ENCODE data around the gene ASTN2.
A peak's percentile ranks its signal among the peaks of the same experiment; 100 is the strongest.

ASTN2 gene

DNA sequence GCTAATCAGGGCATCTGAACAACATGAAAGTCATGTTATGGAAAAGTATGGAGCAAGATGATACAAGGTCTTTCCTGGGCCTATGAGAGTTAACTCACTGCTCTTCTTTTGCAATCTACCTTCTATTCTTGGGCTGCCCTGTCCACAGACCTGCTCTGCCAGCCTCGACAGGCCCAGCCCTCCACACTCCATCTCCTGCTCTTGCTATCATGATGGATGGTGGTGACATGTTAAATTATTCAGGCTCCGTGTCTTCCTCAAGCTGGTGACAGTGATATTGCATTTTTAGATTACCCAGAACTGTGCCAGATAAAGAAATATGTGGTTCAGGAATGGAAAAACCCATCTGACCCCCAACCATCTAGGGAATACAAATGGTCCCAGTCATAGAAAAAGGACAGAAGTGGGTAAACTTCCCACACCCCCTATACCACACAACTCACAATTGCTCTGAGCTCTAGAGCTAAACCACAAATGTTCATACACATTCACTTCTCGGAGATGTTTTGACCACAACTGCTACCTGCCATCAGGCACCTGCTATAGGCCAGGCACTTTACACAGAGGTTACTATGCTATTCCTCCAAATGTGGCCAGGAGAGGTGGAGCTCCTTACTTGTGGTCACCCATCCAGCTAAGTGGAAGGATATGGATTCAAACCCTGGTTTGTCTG lies 311.3 kb downstream of the ASTN2 start:
- no peak for DNase-seq

DNA sequence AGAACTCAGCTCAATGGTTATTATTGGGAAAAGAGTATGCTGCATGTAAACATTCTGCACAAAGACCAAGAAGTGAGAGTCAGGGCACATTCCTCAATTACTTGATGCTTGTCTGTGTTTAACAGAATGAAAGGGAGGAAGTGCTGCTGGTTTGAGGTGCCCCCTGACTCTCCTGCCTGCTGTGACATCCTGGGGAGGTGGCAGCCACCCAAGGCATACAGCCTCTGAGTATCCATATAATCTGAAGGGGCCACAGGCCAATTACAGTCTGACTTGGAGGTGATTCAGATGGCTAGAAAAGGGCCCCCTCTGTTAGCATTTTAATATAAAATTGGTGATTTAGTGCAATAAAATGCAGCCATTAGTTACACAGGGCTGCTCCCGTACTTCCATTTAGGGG lies 313.8 kb downstream of the ASTN2 start:
- no peak for DNase-seq

DNA sequence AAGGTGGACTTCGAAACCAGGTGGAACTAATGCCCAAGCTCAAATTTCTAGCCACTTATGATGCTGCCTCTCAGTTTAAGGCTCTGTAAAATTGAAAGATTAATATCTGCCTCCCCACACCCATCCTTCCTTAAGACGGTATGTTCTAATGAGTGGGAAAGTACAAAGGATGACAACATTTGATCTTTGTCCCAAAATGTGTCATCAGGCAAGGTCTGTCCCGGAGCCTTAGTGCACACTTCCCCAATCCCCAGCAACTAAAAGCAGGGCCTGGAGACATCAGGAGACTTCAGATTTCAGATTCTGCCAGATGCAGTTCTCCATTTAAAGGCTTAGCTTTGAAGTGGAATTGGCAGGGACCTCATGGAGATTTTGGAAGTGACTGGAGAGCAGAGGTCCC lies 316.5 kb downstream of the ASTN2 start:
- DNase-seq = no peak

DNA sequence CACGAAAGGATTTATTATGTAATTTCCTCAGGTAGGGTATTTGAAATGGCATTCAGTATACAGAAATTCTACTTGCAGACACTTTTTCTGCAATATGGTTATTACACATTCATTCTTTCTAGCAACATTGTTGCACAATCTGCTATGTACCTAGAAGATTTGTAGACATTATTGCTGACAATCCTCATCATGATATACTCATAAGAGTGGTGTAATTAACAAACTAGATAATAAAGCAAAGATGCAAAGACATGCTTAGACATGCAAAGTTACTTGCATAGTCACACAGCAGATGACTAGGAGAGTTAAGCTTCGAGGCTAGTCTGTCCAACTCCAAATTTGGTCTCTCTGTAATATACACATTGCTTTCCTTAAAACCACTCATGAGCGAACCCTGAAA lies 317.1 kb downstream of the ASTN2 start:
- DNase-seq = no peak

DNA sequence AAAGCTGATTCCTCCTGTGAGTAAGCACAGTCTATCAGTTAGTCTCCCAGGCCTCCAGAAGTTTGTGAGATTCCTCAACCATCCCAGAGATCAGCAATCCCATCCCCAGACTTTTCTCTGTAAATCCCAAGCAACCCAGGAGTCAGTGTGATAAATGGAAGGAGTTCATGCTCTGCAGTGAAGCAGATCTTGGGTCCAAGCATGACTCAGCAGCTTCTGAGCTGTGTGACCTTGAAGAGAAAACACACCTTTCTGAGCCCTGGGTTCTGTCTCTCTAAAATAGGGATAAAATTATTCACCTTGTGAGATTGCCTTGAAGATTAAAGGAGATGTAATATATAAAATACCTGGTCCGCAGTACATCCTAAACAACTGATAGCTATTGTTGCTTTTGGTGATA lies 318.7 kb downstream of the ASTN2 start:
- no peak for DNase-seq

DNA sequence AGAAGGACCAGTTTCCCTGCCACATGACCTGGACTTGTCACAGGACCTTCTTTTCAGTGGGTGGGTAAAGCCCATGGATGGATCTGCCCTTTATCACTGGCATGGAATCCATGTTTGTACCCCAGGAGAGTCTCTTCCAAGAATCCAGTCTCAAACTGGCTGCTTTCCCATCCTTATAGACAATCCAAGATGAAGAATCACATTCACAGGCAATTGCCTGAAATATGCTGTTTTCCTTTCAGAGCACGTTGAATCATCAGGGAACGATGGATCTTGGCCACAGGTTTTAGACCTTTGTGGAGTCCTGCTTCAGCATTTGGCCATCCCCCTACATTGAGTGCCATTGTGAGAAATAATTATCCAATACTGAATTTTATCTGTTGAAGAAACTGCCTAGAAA lies 319.8 kb downstream of the ASTN2 start:
- DNase-seq = no peak

DNA sequence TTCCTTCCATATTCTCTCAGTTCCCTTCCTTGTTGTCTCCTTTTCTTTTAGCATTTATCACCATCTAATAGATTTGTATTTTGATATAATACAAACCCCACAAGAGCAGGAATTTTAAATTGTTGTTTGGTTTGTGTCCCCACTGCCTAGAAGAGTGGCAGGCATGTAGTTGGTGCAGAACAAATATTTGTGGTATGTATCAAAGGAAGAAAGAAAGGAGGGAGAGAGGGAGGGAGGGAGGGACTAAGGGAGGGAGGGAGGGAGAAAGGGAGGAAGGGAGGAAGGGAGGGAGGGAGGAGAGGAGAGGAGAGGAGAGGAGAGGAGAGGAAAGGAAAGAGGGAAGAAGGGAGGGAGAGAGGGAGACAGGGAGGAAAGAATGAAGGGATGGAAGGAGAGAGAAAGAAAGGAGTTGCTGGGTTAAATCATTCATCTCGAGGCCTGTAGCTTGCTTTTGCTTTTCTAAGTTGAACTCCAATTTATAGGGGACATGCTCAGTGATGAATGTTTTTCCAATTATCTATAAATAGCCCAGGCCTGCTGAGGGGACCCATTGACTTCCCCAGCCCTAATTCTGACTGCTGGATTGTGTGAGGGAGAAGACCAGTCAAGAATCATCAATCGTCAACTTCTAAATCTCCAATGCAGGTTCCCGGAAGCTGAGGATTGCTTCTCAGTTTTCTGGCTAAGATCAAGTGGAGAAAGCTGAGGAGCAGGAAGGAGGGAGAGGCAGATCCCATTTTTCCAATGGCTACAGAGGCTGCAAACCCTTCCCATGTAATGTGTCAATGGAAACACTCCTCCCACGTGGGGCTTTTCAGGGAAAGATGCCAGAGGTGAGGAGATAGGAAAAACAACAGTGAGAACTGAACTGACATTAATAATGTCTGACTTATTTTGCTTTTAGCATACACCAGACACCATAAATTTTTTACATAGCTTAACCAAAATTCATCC lies 320.7 kb downstream of the ASTN2 start:
- no peak for DNase-seq

DNA sequence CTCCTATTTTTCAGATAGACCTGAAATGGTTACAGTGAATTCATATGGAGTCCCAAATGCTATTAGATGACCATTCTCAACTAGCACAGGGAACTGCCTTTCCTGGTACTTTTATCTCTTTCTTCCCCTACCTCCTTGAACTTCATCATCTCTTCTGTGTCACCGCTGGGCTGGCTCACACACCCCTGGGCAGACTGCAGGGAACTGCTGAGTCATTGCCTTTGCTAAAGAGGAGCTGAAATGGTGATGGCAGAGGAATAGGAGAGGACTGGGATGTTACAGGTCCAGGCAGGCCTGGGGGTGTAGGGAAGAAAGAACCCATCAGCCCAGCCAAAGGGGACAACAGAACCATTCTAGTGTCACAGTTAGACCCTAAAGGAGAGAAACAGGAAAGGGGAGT lies 322.3 kb downstream of the ASTN2 start:
- no peak for DNase-seq

DNA sequence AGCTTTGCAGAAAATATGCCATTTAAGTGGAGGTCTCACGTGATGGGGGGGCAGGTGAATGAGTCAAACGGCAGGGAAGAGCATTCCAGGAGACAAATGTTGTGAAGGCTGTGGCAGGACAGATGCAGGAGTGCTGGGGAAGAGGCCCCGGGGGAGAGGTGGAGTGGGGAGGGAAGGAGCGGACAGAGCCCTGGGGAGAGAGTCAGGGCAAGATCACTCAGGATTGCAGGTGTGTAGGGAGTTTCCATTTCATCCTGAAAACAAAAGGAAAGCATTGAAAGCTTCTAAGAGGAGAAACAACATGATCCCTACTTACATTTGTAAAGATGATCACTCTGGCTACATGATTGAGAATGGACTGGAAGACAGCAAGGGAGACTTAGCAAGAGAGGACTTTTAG lies 323.3 kb downstream of the ASTN2 start:
- DNase-seq = no peak

DNA sequence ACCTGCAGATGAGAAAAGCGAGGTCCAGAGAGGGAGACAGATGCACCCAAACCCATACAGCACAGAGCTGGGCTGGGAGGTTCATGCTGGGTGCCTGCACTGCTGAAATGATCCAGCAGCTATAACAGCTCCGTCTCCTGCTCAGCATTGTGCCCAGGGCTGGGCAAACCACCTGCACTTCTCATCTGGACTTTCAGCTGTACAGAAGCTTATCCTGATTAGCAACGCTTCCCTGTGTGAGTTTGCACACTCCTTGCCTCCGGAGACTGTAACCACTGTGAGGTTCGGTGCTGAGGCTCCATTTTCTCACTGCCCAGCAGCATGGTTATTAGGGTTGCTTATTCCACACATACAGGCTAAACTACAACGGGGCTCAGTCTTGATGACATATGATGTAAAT lies 326.1 kb downstream of the ASTN2 start:
- no peak for DNase-seq

DNA sequence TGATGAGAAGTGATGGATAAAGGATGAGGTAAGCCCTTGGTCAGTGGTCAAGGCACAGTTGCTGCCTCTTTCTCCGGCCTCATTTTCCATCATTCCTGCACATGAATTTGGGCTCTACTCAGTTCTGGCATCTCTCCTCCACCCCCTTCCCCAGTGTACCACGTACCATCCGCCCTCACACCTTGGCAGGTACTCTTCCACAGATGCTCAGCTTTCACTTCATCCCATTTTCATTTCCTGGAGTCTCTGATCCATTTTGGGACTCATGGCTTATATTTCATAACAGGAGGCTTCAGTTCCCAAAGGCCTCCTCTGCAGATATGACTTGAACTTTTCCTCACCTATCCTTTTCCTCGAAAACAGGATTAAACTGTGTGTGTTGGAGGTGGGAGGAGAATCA lies 326.7 kb downstream of the ASTN2 start:
- DNase-seq = no peak

DNA sequence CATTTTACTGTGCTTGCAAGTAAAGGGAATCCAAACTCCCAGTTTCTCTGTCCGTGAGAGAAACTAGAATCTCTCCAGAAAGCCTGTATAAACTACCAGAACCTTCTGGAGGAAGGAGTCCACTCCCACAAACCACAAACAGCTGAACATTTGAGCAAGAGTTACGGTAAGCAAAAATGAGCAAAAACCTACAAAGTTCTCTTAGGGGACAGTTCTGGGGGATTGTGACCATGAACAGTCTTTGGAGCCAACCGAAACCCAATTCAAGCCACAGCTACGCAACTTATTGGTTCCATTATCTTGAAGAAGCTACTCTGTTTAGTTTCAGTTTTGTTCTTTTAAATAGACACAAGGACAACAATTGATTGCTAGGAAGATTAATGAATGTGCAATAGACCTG lies 330.6 kb downstream of the ASTN2 start:
- no peak for DNase-seq

DNA sequence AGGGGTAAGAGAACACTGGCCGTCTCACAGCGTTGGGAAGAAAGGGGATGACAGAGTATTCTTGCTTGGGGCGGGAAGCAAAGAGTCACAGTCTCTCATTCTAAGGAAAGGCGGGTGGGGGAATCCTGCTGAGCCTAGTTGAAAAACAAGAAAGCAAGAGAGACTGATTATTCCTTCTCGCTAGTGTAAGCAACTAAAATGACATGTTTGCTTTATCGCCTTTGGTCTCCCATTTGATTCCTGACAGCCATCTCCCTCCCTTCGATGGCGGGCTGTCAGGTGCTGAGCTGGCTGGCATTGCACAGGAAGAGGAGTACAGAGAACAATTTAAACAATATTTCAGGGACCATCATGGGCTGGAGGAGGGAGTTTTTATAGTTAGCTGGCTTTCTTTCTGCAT lies 331.3 kb downstream of the ASTN2 start:
- no peak for DNase-seq

DNA sequence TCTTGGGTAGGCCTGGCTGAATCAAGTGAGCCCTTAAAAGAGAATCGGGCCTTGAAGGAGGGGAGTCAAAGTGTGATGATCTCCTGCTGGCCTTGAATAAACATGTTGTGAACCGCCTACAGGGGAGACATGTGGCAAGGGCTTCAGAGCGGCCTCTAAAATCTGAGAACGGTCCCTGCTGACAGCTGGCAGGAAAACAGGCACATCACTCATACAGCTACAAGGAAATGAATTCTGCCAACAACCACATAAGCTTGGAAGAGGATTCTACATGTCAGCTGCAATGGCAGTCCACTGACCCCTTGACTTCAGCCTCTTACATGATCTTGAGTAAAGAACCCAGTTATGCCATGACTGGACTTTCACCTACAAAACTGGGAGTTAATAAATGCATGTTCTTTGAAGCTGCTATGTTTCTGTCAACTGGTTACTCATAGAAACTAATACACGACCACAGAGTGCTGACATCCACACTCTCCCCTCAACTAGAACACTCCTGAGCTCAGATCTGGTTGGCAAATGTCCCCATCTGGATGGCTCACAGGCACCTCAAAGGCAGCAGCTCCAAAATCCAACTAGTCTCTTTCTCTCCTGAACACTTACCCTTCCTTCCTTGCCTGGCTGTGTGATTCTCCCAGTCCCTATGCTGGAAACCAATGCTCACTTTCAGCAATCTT lies 333.1 kb downstream of the ASTN2 start:
- DNase-seq = no peak

DNA sequence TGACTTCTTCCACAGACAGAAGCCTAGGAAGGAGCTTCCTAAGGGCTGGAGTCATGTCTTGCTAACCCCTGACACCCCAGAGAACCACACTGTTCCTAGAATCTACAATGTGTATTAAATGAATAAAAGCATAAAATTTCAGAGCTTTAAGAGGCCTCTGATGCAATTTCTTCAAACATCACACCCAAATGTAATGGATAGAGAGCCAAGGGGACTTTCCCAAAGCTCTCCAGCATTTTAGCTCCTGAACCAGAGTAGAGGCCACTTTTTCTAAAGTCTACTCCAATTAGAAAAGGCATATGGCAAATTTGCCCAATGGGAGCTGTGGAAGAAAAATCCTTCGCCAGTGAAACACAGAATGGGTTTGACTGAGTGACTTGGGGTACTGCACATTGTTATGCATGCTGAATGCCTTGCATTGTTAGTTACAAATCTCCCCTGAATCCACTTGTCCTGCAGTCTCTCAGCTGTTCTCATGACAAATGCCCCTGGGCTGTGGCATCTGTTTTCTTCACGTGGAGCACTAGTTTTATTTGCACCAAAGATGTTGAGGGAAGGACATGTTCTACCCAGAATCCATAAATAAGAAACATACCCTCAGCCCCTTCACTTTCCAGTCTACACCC lies 334.0 kb downstream of the ASTN2 start:
- no peak for DNase-seq

DNA sequence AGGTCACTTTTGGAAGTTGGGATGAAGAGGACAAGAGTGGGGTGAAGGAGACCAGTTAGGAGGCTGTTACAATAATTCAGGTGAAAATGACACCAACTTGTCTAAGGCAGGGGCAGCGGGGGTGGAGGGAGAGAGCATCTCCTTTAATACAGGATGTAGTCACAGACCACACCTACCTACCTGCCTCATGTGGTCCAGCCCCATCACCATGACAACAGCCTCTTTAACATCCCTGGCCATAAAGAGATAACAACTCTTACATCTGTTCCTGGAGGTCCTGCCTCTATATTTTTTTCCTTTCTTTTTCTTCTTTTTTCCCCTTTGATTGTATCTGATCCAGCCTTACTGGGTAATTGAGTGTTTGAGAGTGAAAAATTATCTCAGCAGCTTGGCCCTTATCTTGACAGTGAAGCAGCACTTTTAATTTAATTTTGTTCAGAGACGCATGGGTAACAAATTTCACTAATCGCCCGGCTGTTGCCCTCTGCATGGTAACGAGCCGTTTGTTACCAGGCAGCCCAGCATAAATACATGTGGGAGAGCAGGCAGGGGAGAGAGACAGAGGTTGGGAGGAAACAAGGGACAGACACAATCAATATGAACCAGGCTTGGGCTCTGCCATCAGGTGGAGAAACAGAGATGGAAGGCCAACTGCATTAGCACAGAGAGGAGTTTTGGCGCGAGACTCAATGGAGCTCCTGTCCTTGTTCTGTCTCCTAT lies 338.1 kb downstream of the ASTN2 start:
- DNase-seq = no peak

DNA sequence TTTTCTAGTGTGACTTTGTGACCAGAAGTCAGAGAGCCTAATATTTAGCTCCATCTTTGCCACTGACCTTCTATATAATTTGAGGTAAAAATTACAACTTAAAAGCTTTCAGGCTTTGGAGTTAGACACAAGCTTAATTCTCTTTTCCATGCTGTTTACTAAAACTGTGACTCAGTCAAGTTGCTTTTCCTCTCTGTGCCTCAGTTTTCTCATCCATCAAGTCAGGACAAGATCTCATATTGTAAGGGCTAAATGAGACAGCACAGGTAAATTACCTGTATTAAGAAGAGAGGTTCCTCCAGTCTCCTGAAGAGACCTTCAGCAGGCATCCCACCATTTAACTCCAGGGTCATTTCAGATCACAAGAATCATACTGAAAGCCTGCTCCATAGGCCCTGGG lies 339.2 kb downstream of the ASTN2 start:
- DNase-seq = no peak

DNA sequence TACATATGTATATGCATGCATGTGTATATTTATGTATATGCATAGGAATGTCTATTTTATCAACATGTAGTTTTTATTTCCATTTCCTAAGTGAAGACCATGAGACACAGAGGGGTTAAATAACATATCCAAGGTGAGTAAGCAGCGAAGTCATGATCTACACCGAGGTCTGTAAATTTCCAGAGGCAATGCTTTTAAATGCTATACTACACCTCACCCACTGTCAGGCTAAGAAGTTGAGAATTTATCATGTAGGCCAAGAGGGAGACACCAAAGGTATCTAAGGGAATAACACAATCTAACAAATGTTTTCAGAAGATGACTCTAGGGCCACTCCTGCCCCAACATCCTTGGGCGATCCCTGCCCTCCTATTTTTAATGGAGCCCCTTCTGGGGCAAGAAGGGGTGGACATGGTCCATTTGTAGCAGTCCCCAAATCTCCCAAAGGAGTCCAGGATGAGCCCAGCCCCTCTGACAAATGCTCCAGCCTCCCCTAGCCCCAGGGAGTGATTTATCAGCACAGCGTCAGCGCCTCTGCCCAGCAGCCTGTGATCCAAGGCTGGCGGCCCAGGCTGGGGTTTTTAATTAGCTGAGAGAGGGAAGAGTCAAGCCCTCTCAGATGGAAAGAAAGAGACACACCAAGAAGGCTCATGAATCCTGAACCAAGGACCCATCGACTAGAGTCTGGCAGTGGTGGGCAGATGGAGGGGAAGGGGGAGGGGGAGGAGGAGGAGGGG lies 339.9 kb downstream of the ASTN2 start:
- DNase-seq = no peak

DNA sequence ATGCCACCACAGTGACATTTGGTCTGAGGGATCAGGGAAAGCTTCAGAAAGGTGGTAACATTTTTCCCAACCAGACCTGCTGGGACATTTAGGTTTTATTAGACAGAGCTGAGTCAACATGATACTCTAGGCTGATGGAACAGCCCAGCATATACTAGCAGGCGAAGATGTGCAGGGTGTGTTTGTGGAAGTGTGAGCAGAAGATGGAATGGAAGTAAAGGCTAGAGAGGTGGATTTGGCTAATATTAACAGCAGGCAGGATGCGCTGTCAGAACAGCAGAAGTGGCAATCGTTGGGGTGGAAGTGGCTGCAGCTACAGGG lies 340.6 kb downstream of the ASTN2 start:
- DNase-seq = no peak

DNA sequence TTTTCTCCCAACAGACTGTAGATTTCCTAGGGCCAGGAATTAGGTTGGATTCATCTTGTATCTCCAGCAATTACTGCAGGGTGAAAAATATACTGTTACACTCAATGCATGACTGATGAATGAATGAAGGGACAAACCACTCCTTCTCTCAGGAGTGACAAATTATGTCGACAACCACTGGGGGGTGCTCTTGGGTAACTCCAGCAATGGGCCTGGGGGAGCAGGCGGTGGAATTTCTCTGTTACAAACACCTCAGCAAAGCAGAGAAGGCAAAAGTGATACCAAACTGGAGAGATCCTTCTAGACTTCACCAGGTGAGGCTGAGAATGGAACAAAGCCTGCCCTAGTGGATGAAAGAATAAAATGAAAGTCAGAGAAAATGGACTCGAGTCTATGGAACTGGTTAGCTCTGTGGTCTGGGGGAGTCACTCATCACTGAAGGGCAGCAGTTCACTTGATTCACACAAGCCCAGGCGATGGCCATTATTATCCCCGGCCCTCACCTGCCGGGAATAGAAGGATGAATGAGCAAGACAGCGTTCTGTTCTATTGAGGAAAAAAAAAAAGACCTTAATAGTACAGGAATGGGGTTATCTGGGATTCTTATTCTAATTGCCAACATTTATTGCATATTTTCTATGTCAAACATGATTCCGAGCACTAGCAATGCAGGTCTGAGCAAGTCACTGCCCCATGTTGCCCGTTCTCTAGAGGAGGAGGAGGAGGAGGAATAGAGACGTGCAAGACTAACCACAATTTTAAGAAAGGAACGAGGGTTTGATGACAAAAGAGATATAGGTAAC lies 341.1 kb downstream of the ASTN2 start:
- DNase-seq = peak; percentile 44

DNA sequence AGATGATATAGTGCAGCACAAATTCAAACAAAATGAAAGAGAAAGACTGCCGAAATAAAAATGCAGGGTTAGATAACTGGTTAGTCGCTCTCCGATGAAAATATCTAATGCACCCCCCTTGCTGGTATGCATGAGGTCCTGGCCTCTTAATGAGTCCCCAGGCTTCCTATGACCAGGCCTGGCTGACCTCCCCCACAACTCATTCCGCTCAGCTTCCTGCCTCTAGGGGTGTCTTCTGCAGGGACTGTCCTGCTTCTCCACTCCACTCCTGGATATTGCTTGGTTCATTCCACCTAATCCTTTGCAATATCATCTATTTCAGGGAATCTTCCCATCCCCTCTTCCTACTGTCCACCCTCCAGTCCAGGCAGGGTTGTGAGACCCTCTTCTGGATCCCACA lies 341.8 kb downstream of the ASTN2 start:
- DNase-seq = no peak

Measured in SHP77 treated with DMSO at 0.1 percent for 48 hours (cell line).